HG03025 (cell line): Measurements from ENCODE around the gene VWA3A.
"Not testable (repeated sequence)": the region's sequence is repeated elsewhere in the genome, so short reads cannot be mapped to it uniquely, and the experiment has no call there.

Experiments
- ATAC-seq: cut with Tn5 transposase; IDR thresholded peaks from one replicate; pipeline ENCODE4 v1.9.1; 2021; ENCODE audit warnings: mild to moderate bottlenecking, moderate library complexity; ENCODE audit not compliant: unreplicated experiment, low FRiP score

VWA3A gene

DNA sequence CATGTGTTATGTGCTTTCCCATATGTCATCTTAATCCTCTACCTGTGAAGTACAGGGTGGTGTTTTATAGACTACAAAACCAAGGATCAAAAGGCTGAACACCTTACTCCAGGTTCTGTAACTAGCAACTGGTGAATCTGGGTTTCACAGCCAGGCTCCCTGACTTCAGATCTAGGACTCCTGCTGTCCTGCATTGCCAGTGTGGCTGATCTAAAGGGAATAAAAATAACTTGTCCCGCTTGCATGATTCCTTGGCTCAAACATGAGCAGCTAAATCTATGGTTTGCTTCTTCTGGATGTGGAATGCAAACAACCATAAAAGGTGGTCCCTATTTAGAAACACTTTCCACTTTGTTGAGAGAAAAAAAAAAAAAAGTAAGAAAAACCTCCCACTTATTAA is 3.7 kb upstream of the VWA3A start:
- no peak for ATAC-seq

DNA sequence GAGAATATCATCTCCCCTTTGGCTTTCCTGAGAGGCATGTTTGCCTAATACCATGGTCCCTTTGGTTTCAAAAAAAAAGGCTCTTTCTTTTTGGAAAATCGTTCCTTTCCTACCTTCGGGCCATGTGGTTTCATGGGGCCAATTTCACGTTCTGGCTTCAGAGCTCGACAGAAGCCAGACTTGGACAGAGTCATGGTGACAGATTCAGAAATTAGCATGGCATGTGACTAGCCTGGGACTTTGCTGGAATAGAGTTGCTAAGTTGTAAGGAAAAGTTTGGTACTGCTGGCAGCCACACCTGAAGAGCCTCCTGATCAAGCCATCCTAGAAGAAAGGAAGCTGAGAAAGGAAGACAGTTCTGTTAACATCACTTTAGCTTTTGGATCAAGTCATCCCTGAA is 2.4 kb upstream of the VWA3A start:
- ATAC-seq: no peak

DNA sequence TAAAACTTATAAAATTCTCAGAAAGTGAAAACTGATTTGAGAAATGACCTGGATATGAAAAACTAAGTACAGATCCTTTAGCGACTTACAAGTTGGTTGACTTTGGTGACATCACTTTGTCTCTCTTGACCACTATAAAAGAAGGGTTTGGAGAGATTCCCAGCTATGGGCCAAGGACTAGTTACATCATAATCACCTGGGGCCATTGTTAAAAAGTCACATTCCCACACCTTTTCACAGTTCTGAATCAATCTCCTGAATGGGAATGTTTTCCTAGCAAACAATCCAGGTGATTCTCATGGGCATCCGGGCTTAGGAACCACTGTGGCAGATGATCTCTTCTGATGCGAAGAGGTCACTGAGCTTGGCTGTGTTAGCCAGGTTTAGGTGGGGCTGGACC is 620 bp upstream of the VWA3A start:
- no peak for ATAC-seq

DNA sequence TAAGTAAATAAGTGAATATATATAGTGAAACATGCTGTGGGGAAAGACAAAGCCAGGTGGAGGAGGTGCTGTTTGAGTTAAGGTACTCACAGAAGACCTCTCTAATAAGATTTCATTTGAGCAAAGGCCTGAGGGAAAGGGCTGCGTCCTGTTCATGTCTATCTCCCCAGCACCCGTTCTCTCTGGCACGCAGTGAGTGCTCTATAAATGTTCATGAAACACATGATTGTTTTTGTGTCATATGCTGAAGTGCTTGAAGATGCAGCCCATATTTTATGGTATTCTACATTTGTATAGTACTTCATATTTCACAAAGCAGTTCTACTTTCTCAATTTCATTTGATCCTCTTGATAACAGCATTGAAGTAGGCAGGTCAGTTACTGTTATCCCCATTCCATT is 990 bp downstream of the VWA3A start:
- ATAC-seq: no peak

DNA sequence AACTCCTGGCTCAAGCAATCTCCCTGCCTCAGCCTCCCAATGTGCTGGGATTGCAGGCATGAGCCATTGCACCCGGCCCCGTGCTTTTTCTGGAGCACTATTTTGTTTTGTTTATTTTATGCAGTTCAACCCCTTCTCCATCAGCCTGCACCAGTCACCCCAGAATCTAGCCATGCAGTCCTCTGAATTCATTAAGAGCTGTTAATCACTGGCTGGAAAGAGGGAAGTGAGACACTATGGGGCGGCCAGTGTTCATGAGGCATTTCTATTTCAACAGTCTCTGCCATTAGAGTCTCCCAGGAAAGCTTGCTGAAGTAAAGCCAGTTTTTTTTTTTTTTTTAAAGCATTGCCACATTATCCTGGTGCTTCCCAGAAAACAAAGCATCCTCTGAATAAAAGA is 1.7 kb downstream of the VWA3A start:
- ATAC-seq: no peak

DNA sequence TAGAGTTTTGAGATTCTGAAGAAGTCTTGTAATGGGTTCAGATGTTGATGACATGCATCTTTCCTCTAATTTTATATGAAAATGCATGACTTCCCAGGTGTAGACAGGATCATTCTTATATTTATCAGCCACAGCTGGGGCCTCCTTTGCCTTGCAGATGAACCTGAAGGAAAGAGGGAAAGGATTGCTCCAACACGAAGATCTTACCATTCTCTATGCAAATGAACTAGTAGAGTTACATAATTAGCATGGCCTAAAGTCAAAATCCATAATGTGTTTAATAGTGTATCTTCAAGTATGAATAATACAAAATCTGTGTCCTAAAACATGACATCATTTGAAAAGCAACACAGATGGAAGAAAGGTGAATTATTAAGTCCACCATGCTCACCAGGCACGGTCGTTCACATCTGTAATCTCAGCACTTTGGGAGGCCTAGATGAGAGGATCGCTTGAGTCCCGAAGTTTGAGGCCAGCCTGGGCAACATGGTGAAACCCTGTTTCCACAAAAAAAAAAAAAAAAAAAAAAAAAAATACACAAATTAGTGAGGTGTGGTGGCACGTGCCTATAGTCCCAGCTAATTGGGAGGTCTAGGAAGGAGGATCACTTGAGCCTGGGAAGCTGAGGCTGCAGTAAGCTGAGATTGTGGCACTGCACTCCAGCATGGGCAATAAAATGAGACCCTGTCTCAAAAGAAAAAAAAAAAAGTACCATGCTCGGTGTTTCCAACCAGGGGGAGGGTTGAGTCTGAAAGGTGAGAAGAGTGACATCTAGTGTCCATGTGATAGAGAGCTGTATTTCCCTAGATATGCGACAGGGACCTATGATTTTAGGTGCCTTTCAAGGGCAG is 6.3 kb downstream of the VWA3A start:
- no peak for ATAC-seq

DNA sequence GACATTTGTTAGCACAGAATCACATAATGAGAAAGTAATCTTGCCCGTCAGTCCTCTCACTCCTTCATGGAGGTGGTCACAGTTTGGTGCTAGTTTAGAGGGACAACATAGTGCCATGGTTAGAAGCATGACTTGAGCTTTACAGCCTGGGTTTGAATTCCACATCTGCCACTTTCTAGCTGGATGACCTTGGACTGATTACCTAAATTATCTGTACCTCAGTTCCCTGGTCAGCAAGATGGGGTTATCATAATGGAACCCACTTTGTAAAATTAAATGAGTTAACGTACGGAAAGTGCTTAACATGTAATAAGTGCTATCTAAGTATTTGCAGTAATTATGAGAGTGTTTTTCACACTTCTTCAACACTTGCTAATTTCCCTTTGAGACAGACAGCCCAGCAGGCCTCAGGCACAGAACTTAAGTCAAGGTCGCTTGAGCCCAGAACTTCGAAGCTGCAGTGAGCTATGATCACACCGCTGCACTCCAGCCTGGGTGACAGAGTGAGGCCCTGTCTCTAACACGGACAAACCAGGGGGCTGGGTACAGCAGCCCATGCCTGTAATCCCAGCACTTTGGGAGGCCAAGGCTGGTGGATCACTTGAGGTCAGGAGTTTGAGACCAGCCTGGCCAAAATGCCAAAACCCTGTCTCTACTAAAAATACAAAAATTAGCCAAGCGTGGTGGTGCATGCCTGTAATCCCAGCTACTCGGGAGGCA is 7.1 kb downstream of the VWA3A start:
- no peak for ATAC-seq

DNA sequence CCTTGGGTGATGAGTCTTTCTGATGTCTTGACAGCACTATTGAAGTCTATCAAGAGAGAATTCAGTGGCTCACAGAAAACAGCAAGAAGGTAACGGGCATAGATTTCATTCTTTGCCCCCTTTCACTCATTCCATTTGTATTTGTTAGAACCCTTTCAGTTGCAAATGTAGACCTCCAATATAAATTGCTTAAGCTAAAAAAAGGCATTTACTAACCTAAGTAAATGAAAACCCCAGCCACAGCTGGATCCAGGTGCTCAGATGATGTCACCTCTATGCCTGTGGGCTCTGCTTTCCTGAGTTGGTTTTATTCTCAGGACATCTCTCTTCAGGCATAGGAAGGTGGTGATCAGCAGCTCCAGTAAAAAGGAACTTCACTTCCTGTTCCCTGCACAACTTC is 11.1 kb downstream of the VWA3A start:
- no peak for ATAC-seq

DNA sequence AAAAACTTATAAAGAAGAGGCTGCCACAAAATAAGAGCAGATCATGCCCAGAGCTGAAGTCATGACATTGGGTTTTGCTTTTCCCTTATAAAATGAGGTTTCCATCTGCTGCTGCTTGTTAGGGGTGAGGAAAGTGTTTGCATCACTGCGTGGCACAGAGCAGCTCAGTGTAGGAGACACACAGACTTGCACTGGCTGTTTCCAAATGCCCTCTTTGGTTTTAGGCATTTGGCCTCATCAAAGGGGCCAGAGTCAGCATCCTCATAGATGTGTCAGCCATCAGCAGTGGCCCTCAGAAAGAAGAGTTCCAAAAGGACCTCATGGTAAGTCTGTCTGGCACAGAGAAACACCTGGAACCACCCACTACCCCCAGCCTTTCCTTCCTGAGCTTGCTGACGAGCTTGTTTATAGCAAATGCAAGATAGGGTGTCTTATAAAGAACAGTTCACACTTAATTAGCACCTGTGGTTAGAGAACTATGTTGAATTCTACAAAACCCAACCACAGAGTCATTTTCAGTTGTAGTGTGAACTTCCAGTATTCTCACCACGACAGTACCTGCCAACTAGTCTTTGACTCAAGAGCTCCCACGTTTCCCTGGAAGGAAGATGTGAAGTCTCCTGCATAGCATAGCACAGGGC is 17.0 kb downstream of the VWA3A start:
- ATAC-seq: no peak

DNA sequence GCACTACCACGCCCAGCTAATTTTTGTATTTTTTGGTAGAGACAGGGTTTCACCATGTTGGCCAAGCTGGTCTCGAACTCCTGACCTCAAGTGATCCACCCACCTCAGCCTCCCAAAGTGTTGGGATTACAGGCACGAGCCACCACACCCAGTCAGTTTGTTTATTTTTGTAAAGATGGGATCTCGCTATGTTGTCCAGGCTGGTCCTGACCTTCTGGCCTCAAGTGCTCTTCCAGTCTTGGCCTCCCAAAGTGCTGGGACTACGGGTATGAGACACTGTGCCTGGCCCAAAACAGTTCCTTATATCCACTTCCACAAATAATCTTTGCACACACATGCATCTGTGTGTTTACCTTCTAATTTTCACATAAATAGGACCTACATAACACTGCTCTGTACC is 19.3 kb downstream of the VWA3A start:
- ATAC-seq: not testable (repeated sequence)

DNA sequence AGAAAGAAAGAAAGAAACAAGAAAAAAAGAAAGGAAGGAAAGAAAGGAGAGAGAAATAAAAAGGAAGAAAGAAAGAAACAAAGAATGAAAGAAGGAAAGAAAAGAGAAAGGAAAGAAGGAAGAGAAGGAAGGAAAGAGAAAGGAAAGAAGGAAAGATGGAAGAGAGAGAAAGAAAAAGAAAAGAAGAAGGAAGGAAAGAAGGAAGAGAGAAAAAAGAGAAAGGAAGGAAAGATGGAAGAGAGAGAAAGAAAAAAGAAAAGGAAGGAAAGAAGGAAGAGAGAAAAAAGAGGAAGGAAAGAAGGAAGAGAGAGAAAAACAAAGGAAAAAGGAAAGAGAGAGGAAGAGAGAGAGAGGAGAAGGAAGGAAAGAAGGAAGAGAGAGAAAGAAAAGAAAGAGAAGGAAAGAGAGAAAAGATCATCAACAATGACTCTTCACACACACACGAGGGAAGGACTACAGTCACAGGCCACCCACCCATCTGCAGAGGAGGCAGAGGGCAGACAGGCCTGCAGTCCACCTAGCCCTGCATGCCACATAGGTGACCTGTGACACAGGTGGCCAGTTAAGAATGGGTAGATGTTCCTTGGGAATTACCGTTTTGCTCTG is 23.9 kb downstream of the VWA3A start:
- no peak for ATAC-seq

DNA sequence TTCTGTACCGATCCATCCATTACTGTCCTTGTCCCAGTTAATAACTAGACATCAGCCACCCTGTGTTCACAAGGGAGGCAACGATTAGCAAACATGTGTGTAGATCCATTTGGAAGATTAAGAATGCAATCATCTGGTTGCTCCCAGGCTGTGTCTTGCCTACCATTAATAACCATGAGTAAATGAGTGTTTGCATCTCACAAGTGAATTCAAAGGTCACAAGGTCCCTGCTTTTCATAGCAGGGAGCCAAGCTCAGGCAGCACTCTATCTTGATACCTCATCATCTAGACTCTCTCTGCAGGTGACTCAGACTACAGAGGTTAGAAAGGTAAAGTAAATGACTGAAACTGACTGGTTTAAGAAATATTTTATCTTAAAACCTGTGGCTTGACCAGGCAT is 25.3 kb downstream of the VWA3A start:
- ATAC-seq: no peak

DNA sequence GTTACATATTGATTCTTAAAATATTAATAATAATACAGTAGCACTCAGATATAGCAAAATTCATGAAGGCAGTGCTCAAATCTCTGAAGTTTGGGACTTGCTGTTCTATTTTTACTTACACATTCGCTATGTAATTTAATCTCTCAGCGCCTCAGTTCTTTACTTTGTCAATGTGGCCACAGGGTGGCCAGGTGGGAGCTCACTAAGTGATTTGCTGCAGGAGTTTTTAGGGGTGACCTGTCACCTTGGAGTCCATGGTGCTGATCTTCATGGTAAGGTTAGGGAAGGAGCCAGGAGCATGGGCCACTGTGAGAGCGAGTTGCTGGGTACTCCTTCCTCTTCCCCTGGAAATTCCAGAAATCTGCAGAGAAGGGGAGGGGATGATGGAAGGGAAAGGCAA is 28.1 kb downstream of the VWA3A start:
- no peak for ATAC-seq

DNA sequence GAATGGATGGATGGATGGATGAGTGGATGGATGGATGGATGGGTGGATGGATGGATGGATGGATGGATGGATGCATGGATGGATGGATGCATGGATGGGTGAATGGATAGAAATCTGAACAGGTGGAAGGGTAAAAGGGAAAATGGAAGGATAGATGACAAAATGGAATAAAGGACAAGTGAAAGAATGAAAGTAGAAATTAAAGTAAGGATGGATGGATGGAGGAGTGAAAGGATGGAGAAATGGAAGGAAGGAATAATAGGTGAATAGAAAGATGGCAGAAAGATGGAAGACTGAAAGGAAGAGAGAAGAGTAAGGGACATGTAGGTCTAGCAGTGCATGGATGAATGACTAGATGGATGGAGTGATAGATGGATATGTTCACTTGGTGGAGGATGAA is 29.9 kb downstream of the VWA3A start:
- ATAC-seq: no peak

DNA sequence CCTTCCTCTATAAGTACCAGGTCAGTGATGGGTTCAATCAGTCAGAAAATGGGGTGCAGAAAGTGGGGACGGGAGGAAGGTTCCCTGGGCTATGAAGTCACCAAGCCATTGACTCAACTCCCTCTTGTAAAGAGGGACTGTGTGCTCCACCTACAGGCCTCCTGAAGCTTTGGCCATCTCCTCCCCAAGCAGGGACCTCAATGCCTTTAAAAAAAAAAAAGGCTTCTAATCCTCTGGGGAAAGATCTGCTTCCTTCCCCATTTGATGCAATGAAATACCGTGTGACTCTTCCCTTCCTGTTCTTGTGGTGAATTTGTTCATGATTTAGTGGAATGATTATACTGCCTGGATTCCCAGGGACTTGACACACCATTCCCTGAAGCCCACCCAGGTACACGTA is 30.8 kb downstream of the VWA3A start:
- no peak for ATAC-seq

DNA sequence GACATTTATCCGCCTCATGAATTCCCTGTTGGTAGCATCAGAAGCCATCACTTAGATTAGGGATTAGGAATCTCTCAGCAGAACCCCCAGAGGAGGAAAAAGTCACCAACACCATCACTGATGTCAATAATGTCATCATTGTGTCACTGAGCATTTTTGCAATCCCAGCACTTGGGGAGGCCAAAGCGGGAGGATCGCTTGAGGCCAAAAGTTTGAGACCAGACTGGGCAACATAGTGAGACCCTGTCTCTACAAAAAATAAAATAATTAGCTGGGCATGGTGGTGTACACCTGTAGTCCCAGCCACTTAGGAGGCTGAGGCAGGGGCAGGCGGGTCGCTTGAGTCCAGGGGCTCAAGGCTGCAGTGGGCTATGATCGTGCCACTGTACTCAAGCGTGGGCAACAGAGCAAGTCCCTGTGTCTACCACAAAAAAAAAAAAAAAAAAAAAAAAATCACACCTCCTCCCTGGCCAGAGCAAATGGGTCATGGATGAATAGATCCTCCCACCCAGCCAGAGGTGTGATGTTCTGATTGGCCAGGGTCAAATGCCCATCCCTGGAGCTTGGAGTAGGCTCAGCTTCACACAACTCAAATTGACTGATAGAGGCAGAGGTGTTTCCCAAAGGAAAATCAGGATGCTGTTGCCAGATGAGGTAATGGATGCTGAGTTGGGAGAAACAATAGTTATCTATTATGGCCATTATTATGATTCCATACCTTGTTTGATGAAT is 31.6 kb downstream of the VWA3A start:
- no peak for ATAC-seq

DNA sequence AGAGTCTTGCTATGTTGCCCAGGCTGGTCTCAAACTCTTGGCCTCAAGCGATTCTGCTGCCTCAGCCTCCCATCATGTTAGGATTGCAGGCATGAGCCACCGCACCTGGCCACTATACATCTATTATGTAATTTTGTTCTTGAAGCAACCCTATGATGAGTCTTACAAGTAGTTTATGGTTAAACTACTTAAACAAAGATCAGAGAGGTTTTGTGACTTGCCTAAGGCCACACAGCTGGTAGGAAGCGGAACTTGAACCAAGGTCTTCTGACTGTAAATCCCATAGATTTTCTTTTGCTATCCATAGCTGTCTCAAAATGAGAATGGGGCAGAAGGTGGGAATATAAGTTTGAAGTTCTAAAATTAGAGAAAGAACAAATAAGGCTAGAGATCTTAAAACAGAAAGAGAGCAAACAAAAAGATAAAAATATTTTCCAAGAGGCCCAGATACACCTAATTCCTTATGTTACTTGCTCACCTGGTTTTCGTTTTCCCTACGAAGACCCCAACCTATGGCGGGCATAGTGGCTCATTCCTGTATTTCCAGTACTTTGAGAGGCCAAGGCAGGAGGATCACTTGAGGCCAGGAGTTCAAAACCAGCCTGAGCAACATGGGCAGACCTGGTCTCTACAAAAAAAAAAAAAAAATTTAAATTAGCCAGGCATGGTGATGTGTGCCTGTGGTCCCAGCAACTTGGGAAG is 32.4 kb downstream of the VWA3A start:
- ATAC-seq: no peak

DNA sequence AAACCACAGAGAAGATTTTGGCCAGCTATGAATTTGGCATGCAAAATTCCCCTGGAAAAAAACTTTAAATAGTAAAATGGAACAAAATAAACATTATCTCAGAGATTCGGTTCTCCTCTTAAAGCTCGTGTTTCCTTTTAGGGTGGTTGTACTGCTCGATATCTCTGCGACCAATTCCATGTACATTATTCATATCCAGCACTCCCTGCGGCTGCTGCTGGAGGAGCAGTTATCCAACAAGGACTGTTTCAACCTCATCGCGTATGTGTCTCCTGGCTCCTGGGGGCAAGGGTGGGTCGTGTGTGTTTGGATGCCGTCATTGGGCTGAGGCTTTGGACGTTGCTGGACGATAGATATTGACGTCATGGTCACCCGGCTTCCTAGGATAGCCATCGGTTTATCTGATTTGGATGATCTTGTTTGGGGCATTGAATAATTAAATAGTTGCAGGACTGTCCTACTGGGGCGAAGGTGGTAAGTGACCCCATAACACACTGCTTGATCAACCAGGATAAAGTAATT is 33.8 kb downstream of the VWA3A start:
- ATAC-seq: no peak

DNA sequence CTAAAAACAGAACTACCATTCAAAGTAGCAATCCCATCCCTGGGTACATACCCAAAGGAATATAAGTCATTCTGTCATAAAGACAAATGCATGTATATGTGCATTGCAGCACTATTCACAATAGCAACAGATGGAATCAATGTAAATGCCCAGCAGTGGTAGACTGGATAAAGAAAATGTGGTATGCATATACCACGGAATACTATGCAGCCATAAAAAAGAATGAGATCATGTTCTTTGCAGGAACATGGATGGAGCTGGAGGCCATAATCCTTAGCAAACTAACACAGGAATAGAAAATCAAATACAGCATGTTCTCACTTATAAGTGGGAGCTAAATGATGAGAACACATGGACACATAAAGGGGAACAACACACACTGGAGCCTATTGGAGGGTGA is 36.2 kb downstream of the VWA3A start:
- not testable (repeated sequence) for ATAC-seq

DNA sequence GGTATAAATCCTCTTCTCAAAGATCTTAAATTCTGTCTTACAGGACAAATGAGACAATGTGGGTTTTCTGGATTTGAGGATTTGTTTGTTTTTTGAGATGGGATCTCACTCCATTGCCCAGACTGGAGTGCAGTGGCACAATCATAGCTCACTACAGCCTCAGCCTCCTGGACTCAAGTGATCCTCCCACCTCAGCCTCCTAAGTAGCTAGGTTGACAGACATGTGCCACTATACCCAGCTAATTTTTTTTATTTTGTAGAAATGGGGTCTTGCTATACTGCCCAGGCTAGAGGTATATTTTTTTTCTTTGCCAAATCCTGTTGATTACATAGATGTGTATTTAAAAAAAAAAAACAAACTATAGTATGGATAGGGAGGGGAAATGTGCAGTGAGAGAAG is 38.2 kb downstream of the VWA3A start:
- ATAC-seq: no peak
